Progenitor cell of endocrine pancreas (in vitro differentiated cells): ENCODE measurements around the gene CLDN24. TPM values are rescaled to one million over a fixed set of nuclear protein-coding genes. Genes with fewer than 3 reads are reported as not detected.
A peak's percentile ranks its signal among the peaks of the same experiment; 100 is the strongest.
"Not testable (repeated sequence)": the region's sequence is repeated elsewhere in the genome, so short reads cannot be mapped to it uniquely, and the experiment has no call there.

Experiments used
- DNase-seq: peaks from one replicate; pipeline ENCODE4 v3.0.0; 2021; ENCODE audit warnings: low spot score; ENCODE audit not compliant: unreplicated experiment
- H3K27ac Mint-ChIP-seq: 2 replicates; pipeline ENCODE4 v1.8.0; 2021; ENCODE audit warnings: mild to moderate bottlenecking, moderate library complexity, mixed read lengths
- H3K27me3 Mint-ChIP-seq: 2 replicates; pipeline ENCODE4 v1.8.0; 2021; ENCODE audit warnings: mixed read lengths
- H3K36me3 Mint-ChIP-seq: 2 replicates; pipeline ENCODE4 v1.8.0; 2022; ENCODE audit warnings: mixed read lengths; ENCODE audit not compliant: insufficient read depth
- H3K4me1 Mint-ChIP-seq: 2 replicates; pipeline ENCODE4 v1.8.0; 2021; ENCODE audit warnings: low read depth, mixed read lengths
- H3K4me3 Mint-ChIP-seq: 2 replicates; pipeline ENCODE4 v1.8.0; 2021; ENCODE audit warnings: low read depth, mild to moderate bottlenecking, moderate library complexity, mixed read lengths
- H3K9me3 Mint-ChIP-seq: 2 replicates; pipeline ENCODE4 v1.8.0; 2021; ENCODE audit warnings: low read depth, mixed read lengths
- total RNA-seq: library from RNA; stranded (reverse); gene quantifications from 2 replicates; pipeline ENCODE4 v1.2.1, GENCODE V29; 2021
- TF ChIP-seq, protein P1 (sequence below): fragments of 200-600 bp; sonication (generic); IDR thresholded peaks from one replicate; pipeline ENCODE4 v1.5.0; 2021; ENCODE audit warnings: antibody characterized with exemption, mild to moderate bottlenecking; ENCODE audit not compliant: unreplicated experiment

CLDN24 gene
- total RNA-seq, 1 donor from 2014 or later: not detected

DNA sequence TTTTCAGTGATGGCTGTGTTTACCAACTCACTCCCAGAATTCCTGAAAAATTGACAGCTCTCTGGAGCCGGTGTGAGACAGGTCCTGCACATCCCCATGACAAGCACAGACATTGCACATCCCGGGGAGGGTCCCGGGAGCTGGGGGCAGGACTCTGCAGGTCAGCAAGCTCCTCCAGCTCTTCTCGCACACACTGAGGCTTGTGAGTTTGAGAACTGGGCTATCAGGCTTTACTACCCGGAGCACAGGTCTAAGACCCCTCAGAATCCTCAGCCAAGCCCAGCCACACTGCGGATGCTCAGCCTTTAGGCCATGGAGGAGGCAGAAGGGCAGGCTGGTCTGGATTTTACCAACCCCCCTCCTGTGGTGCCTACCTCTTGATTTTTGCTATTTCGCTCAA is 5.6 kb upstream of the CLDN24 start:
- no peak for DNase-seq
- H3K36me3 Mint-ChIP-seq: peaks cover 26% of the 10 kb centered on the region
- no peak overlapping the region for H3K27ac Mint-ChIP-seq
- H3K4me1 Mint-ChIP-seq: peaks cover 13% of the 10 kb centered on the region
- H3K4me3 Mint-ChIP-seq: no peak overlapping the region
- peaks cover 18% of the 10 kb centered on the region for H3K9me3 Mint-ChIP-seq
- peaks cover 3% of the 10 kb centered on the region for H3K27me3 Mint-ChIP-seq
- TF ChIP-seq, protein P1, sequence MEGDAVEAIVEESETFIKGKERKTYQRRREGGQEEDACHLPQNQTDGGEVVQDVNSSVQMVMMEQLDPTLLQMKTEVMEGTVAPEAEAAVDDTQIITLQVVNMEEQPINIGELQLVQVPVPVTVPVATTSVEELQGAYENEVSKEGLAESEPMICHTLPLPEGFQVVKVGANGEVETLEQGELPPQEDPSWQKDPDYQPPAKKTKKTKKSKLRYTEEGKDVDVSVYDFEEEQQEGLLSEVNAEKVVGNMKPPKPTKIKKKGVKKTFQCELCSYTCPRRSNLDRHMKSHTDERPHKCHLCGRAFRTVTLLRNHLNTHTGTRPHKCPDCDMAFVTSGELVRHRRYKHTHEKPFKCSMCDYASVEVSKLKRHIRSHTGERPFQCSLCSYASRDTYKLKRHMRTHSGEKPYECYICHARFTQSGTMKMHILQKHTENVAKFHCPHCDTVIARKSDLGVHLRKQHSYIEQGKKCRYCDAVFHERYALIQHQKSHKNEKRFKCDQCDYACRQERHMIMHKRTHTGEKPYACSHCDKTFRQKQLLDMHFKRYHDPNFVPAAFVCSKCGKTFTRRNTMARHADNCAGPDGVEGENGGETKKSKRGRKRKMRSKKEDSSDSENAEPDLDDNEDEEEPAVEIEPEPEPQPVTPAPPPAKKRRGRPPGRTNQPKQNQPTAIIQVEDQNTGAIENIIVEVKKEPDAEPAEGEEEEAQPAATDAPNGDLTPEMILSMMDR: no peak

DNA sequence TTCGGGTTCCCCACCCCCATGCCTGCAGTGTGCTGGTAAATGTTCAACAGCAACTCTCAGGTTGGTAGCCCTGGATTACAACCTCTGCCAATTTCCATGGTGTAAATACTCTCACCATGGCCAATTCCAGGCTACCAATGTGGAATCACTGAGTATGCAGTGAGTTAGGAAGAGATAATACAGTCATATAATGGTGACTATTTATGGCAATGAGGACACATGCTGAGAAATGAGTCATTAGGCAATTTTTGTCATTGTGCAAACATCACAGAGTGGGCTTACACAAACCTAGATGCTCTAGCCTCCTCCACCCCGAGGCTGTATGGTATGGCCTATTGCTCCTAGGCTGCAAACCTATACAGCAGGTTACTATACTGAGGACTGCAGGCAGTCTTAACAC is 4.6 kb upstream of the CLDN24 start:
- H3K27ac Mint-ChIP-seq: no peak overlapping the region
- peaks cover 18% of the 10 kb centered on the region for H3K9me3 Mint-ChIP-seq
- H3K27me3 Mint-ChIP-seq: no peaks in the 10 kb centered on the region
- DNase-seq: no peak
- H3K4me3 Mint-ChIP-seq: no peak overlapping the region
- H3K36me3 Mint-ChIP-seq: peaks cover 27% of the 10 kb centered on the region
- TF ChIP-seq, protein P1: no peak
- peaks cover 13% of the 10 kb centered on the region for H3K4me1 Mint-ChIP-seq

DNA sequence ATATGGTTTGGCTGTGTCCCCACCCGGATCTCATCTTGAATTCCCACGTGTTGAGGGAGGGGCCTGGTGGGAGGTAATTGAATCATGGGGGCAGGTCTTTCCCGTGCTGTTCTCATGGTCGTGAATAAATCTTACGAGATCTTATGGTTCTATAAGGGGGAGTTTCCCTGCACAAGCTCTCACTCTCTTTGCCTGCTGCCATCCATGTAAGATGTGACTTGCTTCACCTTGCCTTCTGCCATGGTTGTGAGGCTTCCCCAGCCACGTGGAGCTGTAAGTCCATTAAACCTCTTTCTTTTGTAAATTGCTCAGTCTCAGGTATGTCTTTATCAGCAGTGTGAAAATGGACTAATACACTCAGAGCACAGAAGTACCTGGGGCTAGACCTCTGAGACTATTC is 4.2 kb upstream of the CLDN24 start:
- peaks cover 18% of the 10 kb centered on the region for H3K9me3 Mint-ChIP-seq
- H3K36me3 Mint-ChIP-seq: peaks cover 29% of the 10 kb centered on the region

DNA sequence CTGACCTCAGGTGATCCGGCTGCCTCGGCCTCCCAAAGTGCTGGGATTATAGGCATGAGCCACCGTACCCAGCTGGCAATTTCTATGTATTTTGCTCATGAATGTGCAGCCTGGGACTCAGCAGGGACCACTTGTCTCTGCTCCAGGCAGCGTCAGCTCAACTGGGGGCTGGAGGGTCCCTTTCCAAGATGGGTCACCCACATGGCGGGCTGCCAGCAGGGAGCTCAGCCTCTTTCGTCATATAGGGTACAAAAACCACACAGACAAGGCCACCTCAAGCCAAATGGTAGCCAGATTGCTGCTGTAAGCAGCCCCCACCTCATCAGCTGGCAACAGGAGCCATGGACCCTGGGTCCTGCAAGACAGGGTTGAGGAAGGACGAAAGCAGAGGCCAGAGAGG is 2.4 kb upstream of the CLDN24 start:
- Mint-ChIP-seq H3K4me1 (peaks cover 16% of the 10 kb centered on the region), H3K27ac (no peak overlapping the region), H3K9me3 (peaks cover 18% of the 10 kb centered on the region), H3K36me3 (peaks cover 35% of the 10 kb centered on the region), H3K4me3 (no peak overlapping the region), H3K27me3 (no peaks in the 10 kb centered on the region)
- no peak for DNase-seq
- TF ChIP-seq, protein P1: no peak

More for the DNA sequence above, 4.2 kb upstream of the CLDN24 start:
- DNase-seq, H3K27me3 Mint-ChIP-seq, H3K4me3 Mint-ChIP-seq: not testable (repeated sequence)
- Mint-ChIP-seq H3K27ac (peak overlapping the region; percentile 41), H3K4me1 (peaks cover 13% of the 10 kb centered on the region)

DNA sequence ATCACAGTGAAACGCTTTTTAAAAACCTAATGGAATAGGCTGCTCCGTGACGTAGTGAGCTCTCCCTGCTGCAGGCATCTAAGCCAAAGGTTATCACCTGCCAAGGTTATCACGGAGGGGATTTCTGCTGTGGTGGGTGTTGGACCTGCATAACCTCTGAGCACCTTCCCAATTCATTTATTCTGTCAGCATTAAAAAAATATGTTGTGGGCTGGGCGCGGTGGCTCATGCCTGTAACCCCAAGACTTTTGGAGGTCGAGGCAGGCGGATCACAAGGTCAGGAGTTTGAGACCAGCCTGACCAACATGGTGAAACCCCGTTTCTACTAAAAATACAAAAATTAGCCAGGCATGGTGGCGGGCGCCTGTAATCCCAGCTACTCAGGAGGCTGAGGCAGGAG is 1.8 kb upstream of the CLDN24 start:
- H3K4me1 Mint-ChIP-seq: peaks cover 16% of the 10 kb centered on the region
- DNase-seq, H3K27me3 Mint-ChIP-seq, H3K4me3 Mint-ChIP-seq, H3K27ac Mint-ChIP-seq: not testable (repeated sequence)
- H3K9me3 Mint-ChIP-seq: peaks cover 15% of the 10 kb centered on the region
- peaks cover 37% of the 10 kb centered on the region for H3K36me3 Mint-ChIP-seq

DNA sequence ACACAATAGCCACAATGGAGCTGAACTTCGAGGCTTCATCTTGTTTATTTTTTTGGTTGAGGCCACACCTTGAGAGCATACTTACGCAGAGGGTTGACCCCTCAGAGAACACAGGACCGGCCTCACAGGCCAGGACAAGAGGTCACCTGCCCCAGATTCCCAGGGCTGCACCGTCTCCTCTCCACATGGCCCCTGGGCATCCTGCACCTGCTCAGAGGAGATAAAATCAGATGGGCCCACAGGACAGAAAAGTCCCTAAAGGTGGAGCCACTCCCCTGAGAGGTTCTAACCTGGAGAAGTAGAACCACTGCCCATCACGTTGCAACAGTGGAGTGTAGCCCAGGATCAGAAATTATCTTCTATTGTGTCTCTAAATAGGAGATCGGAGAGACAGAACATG is 1.1 kb upstream of the CLDN24 start:
- Mint-ChIP-seq H3K36me3 (peaks cover 35% of the 10 kb centered on the region), H3K4me3 (no peak overlapping the region), H3K9me3 (peaks cover 13% of the 10 kb centered on the region), H3K27me3 (no peaks in the 10 kb centered on the region), H3K4me1 (peaks cover 13% of the 10 kb centered on the region), H3K27ac (no peak overlapping the region)
- TF ChIP-seq, protein P1: no peak
- no peak for DNase-seq
